Common myeloid progenitor, CD34-positive (primary cell): ENCODE measurements around the gene GPER1.

ENCODE experiments used
- CTCF ChIA-PET: fragments of 350-600 bp; sonication (Branson Sonifier 250); formaldehyde crosslinking; loops from one replicate; lab custom pipeline; 2021; ENCODE audit warnings: antibody characterized with exemption; lab: Charles Lee
- POLR2A ChIA-PET: fragments of 350-600 bp; sonication (Branson Sonifier 250); formaldehyde crosslinking; loops from one replicate; lab custom pipeline; 2021; ENCODE audit warnings: antibody characterized with exemption; lab: Charles Lee
- DNase-seq, 3 donors: peaks; one replicate each; pipeline versions ENCODE4 v3.0.0 to v3.0.0-alpha.2; 2013
- H3K27ac ChIP-seq, 2 experiments: 1 replicate in 1 of 2; 2 replicates in 1 of 2; pipeline ENCODE4 v1.7.0; 2013; ENCODE audit warnings: inconsistent platforms in 2 of 2, low read length in 2 of 2, mild to moderate bottlenecking in 2 of 2, low read depth in 1 of 2, moderate library complexity in 1 of 2; ENCODE audit not compliant: severe bottlenecking in 2 of 2, insufficient read depth in 1 of 2, poor library complexity in 1 of 2
- H3K27me3 ChIP-seq, 5 experiments: replicated peaks in 2 of 5; 1 replicate in 3 of 5; 2 replicates in 2 of 5; pipeline versions ENCODE4 v1.6.1 to v1.7.0; 2013; ENCODE audit warnings: low read length in 4 of 5, mild to moderate bottlenecking in 2 of 5, moderate library complexity in 2 of 5, inconsistent platforms in 1 of 5; ENCODE audit not compliant: insufficient read depth in 5 of 5, control insufficient read depth in 4 of 5
- H3K36me3 ChIP-seq, 4 experiments: 1 replicate in 2 of 4; 2 replicates in 2 of 4; pipeline versions ENCODE4 v1.6.1 to v1.7.0; 2013; ENCODE audit warnings: low read length in 3 of 4, control low read depth in 1 of 4, mild to moderate bottlenecking in 1 of 4; ENCODE audit not compliant: control insufficient read depth in 4 of 4, insufficient read depth in 4 of 4
- H3K4me1 ChIP-seq, 4 experiments: 1 replicate in 3 of 4; 2 replicates in 1 of 4; pipeline versions ENCODE4 v1.6.1 to v1.7.1; 2013; ENCODE audit warnings: low read length in 3 of 4, mild to moderate bottlenecking in 3 of 4, control low read depth in 1 of 4, inconsistent platforms in 1 of 4, moderate library complexity in 1 of 4; ENCODE audit not compliant: control insufficient read depth in 4 of 4, insufficient read depth in 4 of 4; ENCODE audit errors: control extremely low read depth in 1 of 4
- H3K4me3 ChIP-seq, 7 experiments: 1 replicate in 4 of 7; 2 replicates in 3 of 7; pipeline versions ENCODE4 v1.5.1 to v1.7.0; 2013; ENCODE audit warnings: mild to moderate bottlenecking in 7 of 7, low read length in 6 of 7, moderate library complexity in 6 of 7, inconsistent platforms in 2 of 7, low read depth in 2 of 7, control low read depth in 1 of 7; ENCODE audit not compliant: insufficient read depth in 4 of 7, control insufficient read depth in 1 of 7; ENCODE audit errors: extremely low read depth in 1 of 7
- H3K9me3 ChIP-seq, 5 experiments: 1 replicate in 4 of 5; 2 replicates in 1 of 5; pipeline versions ENCODE4 v1.6.1 to v1.7.1; 2013; ENCODE audit warnings: low read length in 4 of 5, mild to moderate bottlenecking in 2 of 5, inconsistent platforms in 1 of 5, low read depth in 1 of 5, moderate library complexity in 1 of 5; ENCODE audit not compliant: control insufficient read depth in 4 of 5, insufficient read depth in 2 of 5; ENCODE audit errors: control extremely low read depth in 1 of 5
- WGBS: methylation state at CpG from one replicate; pipeline ENCODE4 v1.1.5; 2013; ENCODE audit not compliant: insufficient coverage; 5-methylcytosine and 5-hydroxymethylcytosine counted together

GPER1 gene

GRCh38 chr7:1101563-1102431 is 13.9 kb downstream of the GPER1 start:
- H3K9me3 ChIP-seq = peaks cover 0 to 3% (median 0%) of the 10 kb centered on the region in 5 experiments
- POLR2A ChIA-PET = no interaction called here
- H3K27ac ChIP-seq = no peak overlapping the region
- peaks cover 0 to 6% (median 5%) of the 10 kb centered on the region in 4 experiments for H3K36me3 ChIP-seq
- DNase-seq = no peak
- CTCF ChIA-PET = interaction anchor here (0.8 to 1.2 kb wide), 3 partner anchors 14 to 37 kb away, joined by 3 to 4 read pairs (median 3); a partner anchor contains a TSS
- 95% methylated on average over 46 of the region's 47 CpGs for WGBS
- H3K4me1 ChIP-seq = peaks cover 0 to 4% (median 0%) of the 10 kb centered on the region in 4 experiments
- H3K4me3 ChIP-seq = no peak overlapping the region
- no peaks in the 10 kb centered on the region for H3K27me3 ChIP-seq

GRCh38 chr7:1103009-1103788 is 15.3 kb downstream of the GPER1 start:
- ChIA-PET CTCF (interaction anchor here (0.8 to 1.8 kb wide), 3 partner anchors 9 to 110 kb away, joined by 3 to 4 read pairs (median 3); no protein-coding TSS in a partner anchor), POLR2A (no interaction called here)
- no peak for DNase-seq
- no peak overlapping the region for H3K27ac ChIP-seq
- WGBS = 92% methylated on average over 28 of the region's 34 CpGs
- peaks cover 0 to 6% (median 4%) of the 10 kb centered on the region in 4 experiments for H3K36me3 ChIP-seq
- H3K4me3 ChIP-seq = no peak overlapping the region
- H3K27me3 ChIP-seq = no peaks in the 10 kb centered on the region
- peaks cover 0 to 4% (median 0%) of the 10 kb centered on the region in 4 experiments for H3K4me1 ChIP-seq
- H3K9me3 ChIP-seq = peaks cover 0 to 1% (median 0%) of the 10 kb centered on the region in 5 experiments

GRCh38 chr7:1103789-1104515 is 16.0 kb downstream of the GPER1 start:
- H3K27ac ChIP-seq = no peak overlapping the region
- WGBS = 95% methylated on average over 20 of the region's 21 CpGs
- peaks cover 0 to 6% (median 2%) of the 10 kb centered on the region in 4 experiments for H3K36me3 ChIP-seq
- peaks cover 0 to 4% (median 0%) of the 10 kb centered on the region in 4 experiments for H3K4me1 ChIP-seq
- H3K9me3 ChIP-seq = no peaks in the 10 kb centered on the region
- ChIA-PET POLR2A (no interaction called here), CTCF (interaction anchor here (1.8 kb wide), 1 partner anchor 111 kb away, joined by 4 read pairs; no protein-coding TSS in a partner anchor)
- no peak overlapping the region for H3K4me3 ChIP-seq
- DNase-seq = no peak
- H3K27me3 ChIP-seq = no peaks in the 10 kb centered on the region

- POLR2A ChIA-PET = no interaction called here
- Histone ChIP-seq H3K27me3 (no peaks in the 10 kb centered on the region), H3K4me3 (no peak overlapping the region), H3K9me3 (no peaks in the 10 kb centered on the region), H3K4me1 (peaks cover 0 to 4% (median 0%) of the 10 kb centered on the region in 4 experiments), H3K27ac (no peak overlapping the region), H3K36me3 (peaks cover 0 to 6% (median 2%) of the 10 kb centered on the region in 4 experiments)
- no peak for DNase-seq
- 93% methylated on average over 9 of the region's 13 CpGs for WGBS
- CTCF ChIA-PET = interaction anchor here (1.8 kb wide), 1 partner anchor 112 kb away, joined by 4 read pairs; no protein-coding TSS in a partner anchor
These were observed 16.7 kb downstream of the GPER1 start for GRCh38 chr7:1104516-1105179.

GRCh38 chr7:1105189-1105588 is 17.3 kb downstream of the GPER1 start:
- 99% methylated on average over 11 of the region's 11 CpGs for WGBS
- CTCF ChIA-PET = no interaction called here
- peaks cover 0 to 6% (median under 1%) of the 10 kb centered on the region in 4 experiments for H3K36me3 ChIP-seq

GRCh38 chr7:1106063-1106792 is 18.3 kb downstream of the GPER1 start:
- Histone ChIP-seq H3K27me3 (no peaks in the 10 kb centered on the region), H3K36me3 (peaks cover 0 to 4% (median 0%) of the 10 kb centered on the region in 4 experiments), H3K27ac (no peak overlapping the region), H3K4me3 (no peak overlapping the region), H3K9me3 (no peaks in the 10 kb centered on the region), H3K4me1 (peaks cover 0 to 2% (median 0%) of the 10 kb centered on the region in 4 experiments)
- DNase-seq = no peak
- POLR2A ChIA-PET = no interaction called here
- 97% methylated on average over 26 of the region's 27 CpGs for WGBS
- CTCF ChIA-PET = interaction anchor here (1.6 to 1.8 kb wide), 2 partner anchors 21 to 69 kb away, joined by 4 read pairs; no protein-coding TSS in a partner anchor

More at GRCh38 chr7:1105189-1105588, 17.3 kb downstream of the GPER1 start:
- Histone ChIP-seq H3K4me1 (peaks cover 0 to 2% (median 0%) of the 10 kb centered on the region in 4 experiments), H3K4me3 (no peak overlapping the region), H3K9me3 (no peaks in the 10 kb centered on the region), H3K27ac (no peak overlapping the region), H3K27me3 (no peaks in the 10 kb centered on the region)
- POLR2A ChIA-PET = no interaction called here
- no peak for DNase-seq
